PFSK-1 (cell line): ENCODE data around the gene STK17B.

ENCODE experiments used
- FOXP2 ChIP-seq: optimal IDR thresholded peaks from 2 replicates; pipeline ENCODE3; 2011; ENCODE audit warnings: borderline replicate concordance, control low read depth, inconsistent platforms; ENCODE audit not compliant: insufficient read depth; ENCODE audit errors: extremely low read length, extremely low read depth
- POLR2AphosphoS5 ChIP-seq: IDR thresholded peaks from 2 replicates; pipeline ENCODE4 v1.6.1; 2012; ENCODE audit warnings: low read depth, mild to moderate bottlenecking, control low read depth, low read length, moderate library complexity
- REST ChIP-seq, 2 experiments: IDR thresholded peaks; 2 replicates each; pipeline versions ENCODE4 v1.6.1 to v1.8.0; 2011 to 2012; ENCODE audit warnings: low read depth in 2 of 2, low read length in 2 of 2, control low read depth in 1 of 2, inconsistent platforms in 1 of 2, mild to moderate bottlenecking in 1 of 2, moderate library complexity in 1 of 2; ENCODE audit not compliant: insufficient read depth in 1 of 2
- SIN3A ChIP-seq: IDR thresholded peaks from 2 replicates; pipeline ENCODE4 v1.6.1; 2012; ENCODE audit warnings: mild to moderate bottlenecking, low read length, moderate library complexity, borderline replicate concordance; ENCODE audit not compliant: insufficient read depth
- TAF1 ChIP-seq: IDR thresholded peaks from 2 replicates; pipeline ENCODE4 v1.6.1; 2012; ENCODE audit warnings: low read length, control low read depth, borderline replicate concordance; ENCODE audit not compliant: insufficient read depth

STK17B gene

GRCh38 chr2:196176142-196176738 is 4.9 kb upstream of the STK17B start:
- TF ChIP-seq TAF1: no peak
- TF ChIP-seq SIN3A: no peak
- TF ChIP-seq POLR2AphosphoS5: no peak
- no peak for TF ChIP-seq REST (IDR thresholded peaks at IDR 0.05; ENCODE audit: insufficient read depth in 1 of 2, low read depth in 2 of 2, low read length in 2 of 2)
- no peak for TF ChIP-seq FOXP2

DNA sequence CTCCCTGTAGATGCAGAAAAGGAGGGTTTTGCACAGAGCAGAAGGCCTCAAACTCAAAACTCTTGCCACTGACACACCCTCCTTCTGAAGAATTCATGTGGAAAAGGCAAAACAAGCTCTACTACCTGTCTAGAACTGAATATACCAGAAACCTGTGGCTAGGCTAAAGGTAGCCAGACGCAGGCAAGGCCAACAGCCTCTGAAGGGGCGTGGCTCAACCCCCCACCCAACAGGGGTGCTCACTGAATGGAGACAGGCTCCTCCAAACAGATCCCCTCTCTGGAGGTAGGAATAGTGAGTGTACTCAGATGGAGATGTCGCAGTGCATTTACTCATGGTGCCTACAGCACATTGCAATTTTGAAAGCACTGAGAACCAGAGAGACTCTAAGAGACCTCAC is 3.0 kb upstream of the STK17B start:
- TF ChIP-seq REST (IDR thresholded peaks at IDR 0.05; ENCODE audit: insufficient read depth in 1 of 2, low read depth in 2 of 2, low read length in 2 of 2) (no peak), POLR2AphosphoS5 (no peak), SIN3A (no peak), TAF1 (no peak), FOXP2 (no peak)

- TF ChIP-seq REST (IDR thresholded peaks at IDR 0.05; ENCODE audit: insufficient read depth in 1 of 2, low read depth in 2 of 2, low read length in 2 of 2) (no peak), FOXP2 (no peak), TAF1 (no peak), SIN3A (no peak), POLR2AphosphoS5 (no peak)
Observed at GRCh38 chr2:196173505-196173904, 2.1 kb upstream of the STK17B start.

GRCh38 chr2:196172951-196173350 is 1.6 kb upstream of the STK17B start:
- TF ChIP-seq TAF1 (no peak), POLR2AphosphoS5 (no peak)

DNA sequence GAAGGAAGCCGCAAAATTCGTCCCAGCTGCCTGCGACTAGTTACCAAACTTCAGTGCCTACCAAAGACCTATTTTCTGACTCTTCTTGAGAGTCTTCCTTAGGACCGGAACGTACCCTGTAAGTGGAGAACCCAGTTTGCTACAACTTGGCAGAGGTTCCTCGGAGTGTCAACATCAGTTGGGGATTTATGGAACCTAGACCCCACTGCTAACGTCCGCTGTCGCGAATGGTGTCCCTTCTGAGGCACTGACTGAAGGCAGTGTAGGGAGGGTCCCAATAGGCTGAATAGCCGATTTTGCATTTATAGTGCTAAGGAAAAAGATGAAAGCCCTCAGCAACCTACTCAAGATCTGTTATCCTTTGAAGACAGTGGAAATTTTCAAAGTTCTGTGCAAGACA is 568 bp upstream of the STK17B start:
- TF ChIP-seq FOXP2 (no peak), TAF1 (no peak), POLR2AphosphoS5 (no peak), SIN3A (no peak), REST (IDR thresholded peaks at IDR 0.05; ENCODE audit: insufficient read depth in 1 of 2, low read depth in 2 of 2, low read length in 2 of 2) (no peak)
